BE2C (cell line): ENCODE measurements around the gene FBXO31.
A peak's percentile ranks its signal among the peaks of the same experiment; 100 is the strongest.

Experiments used
- DNase-seq: peaks from one replicate; pipeline ENCODE4 v3.0.0-alpha.2; 2020
- H3K27me3 ChIP-seq: fragments of 250-450 bp; sonication (Bioruptor Pico); 2 replicates; pipeline ENCODE4 v1.5.1; 2020; ENCODE audit warnings: mild to moderate bottlenecking
- H3K36me3 ChIP-seq: fragments of 250-450 bp; sonication (Bioruptor Pico); 2 replicates; pipeline ENCODE4 v1.5.1; 2020; ENCODE audit warnings: mild to moderate bottlenecking
- H3K4me1 ChIP-seq: fragments of 250-450 bp; sonication (Bioruptor Pico); 2 replicates; pipeline ENCODE4 v1.5.1; 2020
- H3K4me3 ChIP-seq: 2 replicates; pipeline ENCODE4 v1.5.1; 2011; ENCODE audit warnings: low read depth, low read length
- H3K9me3 ChIP-seq: fragments of 250-450 bp; sonication (Bioruptor Pico); 2 replicates; pipeline ENCODE4 v1.5.1; 2020
- TF ChIP-seq, protein P1 (sequence below): IDR thresholded peaks from 2 replicates; pipeline ENCODE4 v1.5.1; 2012; ENCODE audit warnings: mild to moderate bottlenecking, low read depth, low read length

Gene FBXO31

DNA sequence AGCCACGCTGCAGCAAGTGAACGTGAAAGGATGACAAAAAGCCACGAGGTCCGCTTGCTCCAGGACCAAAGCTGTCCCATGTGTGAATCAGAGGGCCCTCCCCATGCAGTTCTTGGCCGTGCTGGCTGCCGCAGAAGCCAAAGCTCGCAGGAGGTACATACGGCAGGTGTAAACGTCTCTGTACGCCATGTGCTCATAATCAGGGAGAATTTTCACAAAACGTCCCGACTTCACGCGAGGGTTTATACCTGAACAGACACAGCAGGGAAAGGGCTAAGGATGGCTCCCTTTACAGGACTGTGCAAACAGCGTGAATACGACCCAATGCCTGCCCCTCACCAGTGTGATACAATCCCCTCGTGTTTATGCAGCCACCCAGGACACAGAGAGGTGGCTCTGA is 25.3 kb downstream of the FBXO31 start:
- Histone ChIP-seq H3K4me3 (no peak overlapping the region), H3K27me3 (no peaks in the 10 kb centered on the region), H3K4me1 (peaks cover 5% of the 10 kb centered on the region), H3K36me3 (peaks cover 28% of the 10 kb centered on the region), H3K9me3 (no peaks in the 10 kb centered on the region)
- TF ChIP-seq, protein P1, sequence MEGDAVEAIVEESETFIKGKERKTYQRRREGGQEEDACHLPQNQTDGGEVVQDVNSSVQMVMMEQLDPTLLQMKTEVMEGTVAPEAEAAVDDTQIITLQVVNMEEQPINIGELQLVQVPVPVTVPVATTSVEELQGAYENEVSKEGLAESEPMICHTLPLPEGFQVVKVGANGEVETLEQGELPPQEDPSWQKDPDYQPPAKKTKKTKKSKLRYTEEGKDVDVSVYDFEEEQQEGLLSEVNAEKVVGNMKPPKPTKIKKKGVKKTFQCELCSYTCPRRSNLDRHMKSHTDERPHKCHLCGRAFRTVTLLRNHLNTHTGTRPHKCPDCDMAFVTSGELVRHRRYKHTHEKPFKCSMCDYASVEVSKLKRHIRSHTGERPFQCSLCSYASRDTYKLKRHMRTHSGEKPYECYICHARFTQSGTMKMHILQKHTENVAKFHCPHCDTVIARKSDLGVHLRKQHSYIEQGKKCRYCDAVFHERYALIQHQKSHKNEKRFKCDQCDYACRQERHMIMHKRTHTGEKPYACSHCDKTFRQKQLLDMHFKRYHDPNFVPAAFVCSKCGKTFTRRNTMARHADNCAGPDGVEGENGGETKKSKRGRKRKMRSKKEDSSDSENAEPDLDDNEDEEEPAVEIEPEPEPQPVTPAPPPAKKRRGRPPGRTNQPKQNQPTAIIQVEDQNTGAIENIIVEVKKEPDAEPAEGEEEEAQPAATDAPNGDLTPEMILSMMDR = no peak
- DNase-seq = no peak

DNA sequence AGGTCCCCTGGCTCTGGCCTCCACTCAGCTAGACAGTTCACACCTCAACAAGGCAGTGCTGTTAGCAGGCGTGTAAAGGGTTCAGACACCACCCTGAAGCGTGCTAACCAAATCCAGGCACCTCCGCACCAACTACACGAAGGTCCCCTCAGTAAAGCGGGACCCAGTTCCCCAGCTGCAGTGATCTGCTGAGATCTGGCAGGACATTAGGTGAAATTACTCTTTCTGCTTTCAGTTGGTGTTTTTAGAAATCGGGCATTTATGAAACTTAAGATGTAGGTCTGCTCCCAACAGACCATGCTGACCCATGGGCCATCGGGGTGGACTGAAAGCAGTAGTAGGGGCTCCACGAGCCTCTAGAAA is 27.1 kb downstream of the FBXO31 start:
- TF ChIP-seq, protein P1 = no peak
- no peaks in the 10 kb centered on the region for H3K27me3 ChIP-seq
- peaks cover 21% of the 10 kb centered on the region for H3K36me3 ChIP-seq
- no peak overlapping the region for H3K4me3 ChIP-seq
- no peak for DNase-seq
- peaks cover 5% of the 10 kb centered on the region for H3K4me1 ChIP-seq
- H3K9me3 ChIP-seq = no peaks in the 10 kb centered on the region

DNA sequence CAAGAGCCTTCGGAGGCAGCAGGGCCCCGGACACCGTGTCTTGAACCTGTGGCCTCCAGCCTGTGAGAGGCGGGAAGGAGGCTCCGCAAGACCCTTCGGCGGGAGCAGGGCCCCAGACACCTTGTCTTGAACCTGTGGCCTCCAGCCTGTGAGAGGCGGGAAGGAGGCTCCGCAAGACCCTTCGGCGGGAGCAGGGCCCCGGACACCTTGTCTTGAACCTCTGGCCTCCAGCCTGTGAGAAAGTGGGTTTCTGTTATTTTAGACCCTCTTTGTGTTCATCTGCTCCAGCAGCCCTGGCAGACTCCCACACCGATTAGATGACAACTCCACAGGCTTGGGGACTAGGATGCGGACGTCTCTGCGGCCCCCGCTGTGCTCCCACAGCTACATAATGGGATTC is 30.0 kb downstream of the FBXO31 start:
- DNase-seq = no peak
- H3K36me3 ChIP-seq = peaks cover 7% of the 10 kb centered on the region
- H3K4me1 ChIP-seq = peaks cover 10% of the 10 kb centered on the region
- no peaks in the 10 kb centered on the region for H3K9me3 ChIP-seq
- TF ChIP-seq, protein P1 = no peak
- no peaks in the 10 kb centered on the region for H3K27me3 ChIP-seq
- no peak overlapping the region for H3K4me3 ChIP-seq

DNA sequence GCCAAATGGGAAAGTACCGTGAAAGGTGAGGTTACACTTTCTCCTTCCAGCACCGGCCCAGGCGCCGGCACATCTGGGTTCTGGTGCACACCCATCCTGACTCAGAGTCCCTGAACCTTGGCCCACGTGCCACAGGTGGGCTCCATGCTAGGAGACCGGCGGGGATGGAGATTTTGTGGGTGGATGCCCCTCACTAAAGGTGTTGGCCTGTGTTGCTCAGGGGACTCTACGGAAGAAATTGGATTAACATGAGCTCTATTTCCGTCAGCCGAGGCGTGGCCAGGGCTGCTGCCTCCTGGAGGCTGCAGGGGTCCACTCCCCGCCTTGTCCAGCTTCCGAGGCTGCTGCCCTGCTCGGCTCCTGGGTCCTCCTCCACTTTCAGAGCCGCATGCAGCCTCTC is 30.8 kb downstream of the FBXO31 start:
- TF ChIP-seq, protein P1 = no peak
- Histone ChIP-seq H3K4me1 (peaks cover 10% of the 10 kb centered on the region), H3K4me3 (no peak overlapping the region), H3K9me3 (no peaks in the 10 kb centered on the region), H3K27me3 (no peaks in the 10 kb centered on the region), H3K36me3 (no peaks in the 10 kb centered on the region; the same call in 1 of the 2 replicates)
- DNase-seq = no peak

DNA sequence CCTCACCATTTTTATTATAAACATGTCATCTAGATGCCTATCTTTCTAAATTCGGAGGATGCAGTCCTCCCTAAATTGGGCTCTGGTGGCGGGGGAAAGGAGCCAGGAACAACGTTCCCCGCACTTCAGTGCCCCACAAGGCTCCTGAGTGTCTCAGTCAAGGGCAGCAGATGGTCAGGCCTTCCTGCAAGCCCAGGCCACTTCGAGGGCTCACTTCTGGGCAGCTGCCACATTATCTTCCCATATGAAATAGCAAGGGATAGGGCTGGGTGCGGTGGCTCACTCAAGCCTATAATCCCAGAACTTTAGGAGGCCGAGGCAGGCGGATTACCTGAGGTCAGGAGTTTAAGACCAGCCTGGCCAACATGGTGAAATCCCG is 32.3 kb downstream of the FBXO31 start:
- H3K9me3 ChIP-seq = no peaks in the 10 kb centered on the region
- peak overlapping the region; percentile 19; the same call in 1 of the 2 replicates for H3K4me3 ChIP-seq
- DNase-seq = peak; percentile 34
- no peaks in the 10 kb centered on the region for H3K27me3 ChIP-seq
- H3K36me3 ChIP-seq = peaks cover 6% of the 10 kb centered on the region
- TF ChIP-seq, protein P1 = no peak
- peaks cover 10% of the 10 kb centered on the region for H3K4me1 ChIP-seq

DNA sequence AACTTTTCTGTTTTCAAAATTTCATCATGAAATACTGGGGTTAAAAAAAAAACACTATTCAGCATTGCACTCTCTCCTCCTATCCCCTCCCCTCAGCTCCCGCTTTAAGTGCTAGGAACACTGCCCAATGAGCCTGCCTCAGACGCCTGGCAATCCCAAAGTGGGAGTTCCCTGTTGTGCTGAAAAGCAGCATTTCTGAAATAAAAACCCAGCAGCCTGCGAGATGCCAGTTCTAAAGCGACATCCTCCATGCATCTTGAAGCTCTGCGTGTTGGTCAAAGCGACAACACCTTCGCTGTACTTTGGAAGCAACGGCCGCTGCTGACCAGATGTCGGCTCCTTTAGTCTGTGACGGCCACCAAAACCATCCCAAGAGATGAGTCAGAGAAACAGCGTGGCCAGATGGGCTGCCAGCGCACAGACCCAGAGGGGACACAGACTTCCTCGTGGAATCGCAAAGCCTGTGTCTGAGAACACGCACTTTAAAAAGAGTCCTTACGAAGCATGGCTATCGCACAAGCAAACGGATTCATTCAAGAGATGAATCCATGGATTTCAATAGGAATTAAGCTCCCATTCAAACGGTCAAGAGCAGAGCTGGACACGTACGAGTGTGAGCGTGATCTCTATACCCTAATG is 32.8 kb downstream of the FBXO31 start:
- no peaks in the 10 kb centered on the region for H3K27me3 ChIP-seq
- H3K36me3 ChIP-seq = peaks cover 6% of the 10 kb centered on the region
- H3K4me3 ChIP-seq = peak overlapping the region; percentile 19; the same call in 1 of the 2 replicates
- peak; percentile 67 for DNase-seq
- H3K9me3 ChIP-seq = no peaks in the 10 kb centered on the region
- peaks cover 10% of the 10 kb centered on the region for H3K4me1 ChIP-seq
- TF ChIP-seq, protein P1 = no peak
